ENCODE data around the gene CHI3L1. TPM values are rescaled to one million over a fixed set of nuclear protein-coding genes. Genes with fewer than 3 reads are reported as not detected.

The CHI3L1 gene
- polyA plus RNA-seq, 1 of the 3 experiments (the other 2 are of a cell fraction): not detected

- H3K27ac ChIP-seq (ENCODE audit: low read depth in 2 of 2, low read length in 1 of 2): no peak overlapping the region
- CTCF ChIA-PET: interaction anchor here (0.9 to 2.0 kb wide), 3 partner anchors 17 to 160 kb away, joined by 3 to 17 read pairs (median 4); no protein-coding TSS in a partner anchor
Observed at GRCh38 chr1:203199002-203199401, 12.5 kb upstream of the CHI3L1 start.

DNA sequence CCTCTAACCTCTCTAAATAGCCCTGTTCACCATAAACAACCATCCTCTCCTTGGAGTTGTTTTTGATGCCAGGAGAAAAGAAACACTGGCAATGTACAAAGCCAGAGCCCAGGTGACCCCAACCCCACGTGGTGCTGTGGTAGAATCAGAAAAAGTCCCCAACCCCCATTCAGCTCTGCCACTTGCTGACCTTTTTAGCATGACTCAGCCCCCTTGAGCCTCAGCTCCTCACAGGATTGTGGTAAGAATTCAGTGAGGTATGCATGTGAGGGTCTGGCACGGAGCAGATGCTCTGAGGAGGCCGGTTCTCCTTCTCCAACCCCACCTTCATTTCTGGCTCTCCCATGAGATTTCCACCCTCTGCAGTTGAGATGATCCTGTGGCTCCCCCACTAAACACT is 11.1 kb upstream of the CHI3L1 start:
- Histone ChIP-seq H3K9ac (no peak overlapping the region), H3K4me3 (ENCODE audit: low read depth in 2 of 2, low read length in 1 of 2) (no peak overlapping the region), H3K36me3 (replicated peaks in 1 of 2; ENCODE audit: control insufficient read depth in 1 of 2, insufficient read depth in 2 of 2, low read length in 1 of 2) (no peaks in the 10 kb centered on the region), H3K4me2 (no peak overlapping the region), H4K20me1 (ENCODE audit: insufficient read depth) (no peaks in the 10 kb centered on the region), H3K27me3 (ENCODE audit: insufficient read depth) (peaks cover 9% of the 10 kb centered on the region; the same call in 1 of the 2 replicates), H3K9me3 (no peaks in the 10 kb centered on the region), H3K79me2 (ENCODE audit: insufficient read depth) (no peaks in the 10 kb centered on the region), H2AFZ (ENCODE audit: low read depth) (no peak overlapping the region), H3K27ac (ENCODE audit: low read depth in 2 of 2, low read length in 1 of 2) (no peak overlapping the region), H3K4me1 (ENCODE audit: control insufficient read depth in 1 of 2, insufficient read depth in 2 of 2, low read depth in 1 of 2, low read length in 1 of 2) (no peaks in the 10 kb centered on the region), H3K9me2 (no peaks in the 10 kb centered on the region), H3F3A (replicated peaks; ENCODE audit: insufficient read depth) (no peaks in the 10 kb centered on the region)
- POLR2A ChIA-PET: no interaction called here
- CTCF ChIA-PET: no interaction called here
- WGBS (ENCODE audit: low lambda C conversion rate): 25% methylated on average over 3 of the region's 3 CpGs
- no peak for DNase-seq
- TF ChIP-seq MEF2A (IDR thresholded peaks at IDR 0.05; ENCODE audit: borderline replicate concordance, low read depth) (no peak), TCF12 (IDR thresholded peaks at IDR 0.05) (peak; percentile 31; the same call in 1 of the 2 replicates), GATA2 (CRISPR knock-in tag; IDR thresholded peaks at IDR 0.05) (no peak), NFIC (IDR thresholded peaks at IDR 0.05; ENCODE audit: borderline replicate concordance) (no peak), CHD2 (IDR thresholded peaks at IDR 0.05; ENCODE audit: low read length, partially characterized antibody) (no peak), MXI1 (IDR thresholded peaks at IDR 0.05; ENCODE audit: low read depth, low read length) (no peak), JUND (IDR thresholded peaks at IDR 0.05) (peak; percentile 34; the same call in 1 of the 2 replicates), EZH2phosphoT487 (IDR thresholded peaks at IDR 0.05; ENCODE audit: borderline replicate concordance, low read depth) (no peak), IRF3 (IDR thresholded peaks at IDR 0.05; ENCODE audit: low read depth, low read length) (no peak)
- TF ChIP-seq, protein P1, sequence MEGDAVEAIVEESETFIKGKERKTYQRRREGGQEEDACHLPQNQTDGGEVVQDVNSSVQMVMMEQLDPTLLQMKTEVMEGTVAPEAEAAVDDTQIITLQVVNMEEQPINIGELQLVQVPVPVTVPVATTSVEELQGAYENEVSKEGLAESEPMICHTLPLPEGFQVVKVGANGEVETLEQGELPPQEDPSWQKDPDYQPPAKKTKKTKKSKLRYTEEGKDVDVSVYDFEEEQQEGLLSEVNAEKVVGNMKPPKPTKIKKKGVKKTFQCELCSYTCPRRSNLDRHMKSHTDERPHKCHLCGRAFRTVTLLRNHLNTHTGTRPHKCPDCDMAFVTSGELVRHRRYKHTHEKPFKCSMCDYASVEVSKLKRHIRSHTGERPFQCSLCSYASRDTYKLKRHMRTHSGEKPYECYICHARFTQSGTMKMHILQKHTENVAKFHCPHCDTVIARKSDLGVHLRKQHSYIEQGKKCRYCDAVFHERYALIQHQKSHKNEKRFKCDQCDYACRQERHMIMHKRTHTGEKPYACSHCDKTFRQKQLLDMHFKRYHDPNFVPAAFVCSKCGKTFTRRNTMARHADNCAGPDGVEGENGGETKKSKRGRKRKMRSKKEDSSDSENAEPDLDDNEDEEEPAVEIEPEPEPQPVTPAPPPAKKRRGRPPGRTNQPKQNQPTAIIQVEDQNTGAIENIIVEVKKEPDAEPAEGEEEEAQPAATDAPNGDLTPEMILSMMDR (IDR thresholded peaks at IDR 0.05): no peak

More at GRCh38 chr1:203199002-203199401, 12.5 kb upstream of the CHI3L1 start:
- no peak overlapping the region for H3K9ac ChIP-seq
- DNase-seq: no peak
- TF ChIP-seq, protein P2, sequence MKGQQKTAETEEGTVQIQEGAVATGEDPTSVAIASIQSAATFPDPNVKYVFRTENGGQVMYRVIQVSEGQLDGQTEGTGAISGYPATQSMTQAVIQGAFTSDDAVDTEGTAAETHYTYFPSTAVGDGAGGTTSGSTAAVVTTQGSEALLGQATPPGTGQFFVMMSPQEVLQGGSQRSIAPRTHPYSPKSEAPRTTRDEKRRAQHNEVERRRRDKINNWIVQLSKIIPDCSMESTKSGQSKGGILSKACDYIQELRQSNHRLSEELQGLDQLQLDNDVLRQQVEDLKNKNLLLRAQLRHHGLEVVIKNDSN (IDR thresholded peaks at IDR 0.05; ENCODE audit: borderline replicate concordance, low read depth): no peak
- TF ChIP-seq CHD2 (IDR thresholded peaks at IDR 0.05; ENCODE audit: low read length, partially characterized antibody): no peak
- no peak for TF ChIP-seq POLR2AphosphoS5 (IDR thresholded peaks at IDR 0.05; ENCODE audit: low read depth, low read length)
- no peak for TF ChIP-seq FOXJ3 (CRISPR knock-in tag; IDR thresholded peaks at IDR 0.05)
- TF ChIP-seq PBX3 (IDR thresholded peaks at IDR 0.05): no peak
- no peak for TF ChIP-seq RCOR1 (IDR thresholded peaks at IDR 0.05; ENCODE audit: low read length)
- no peak for TF ChIP-seq GABPA (IDR thresholded peaks at IDR 0.05; ENCODE audit: low read depth)
- no peak for TF ChIP-seq NFIC (IDR thresholded peaks at IDR 0.05; ENCODE audit: borderline replicate concordance)
- TF ChIP-seq MEF2A (IDR thresholded peaks at IDR 0.05; ENCODE audit: borderline replicate concordance, low read depth): no peak
- no peak for TF ChIP-seq MAX (IDR thresholded peaks at IDR 0.05; ENCODE audit: low read depth)
- TF ChIP-seq EP300 (IDR thresholded peaks at IDR 0.05; ENCODE audit: borderline replicate concordance in 1 of 2, low read depth in 1 of 2, low read length in 1 of 2): no peak
- no peak for TF ChIP-seq MXI1 (IDR thresholded peaks at IDR 0.05; ENCODE audit: low read depth, low read length)
- TF ChIP-seq, protein P3, sequence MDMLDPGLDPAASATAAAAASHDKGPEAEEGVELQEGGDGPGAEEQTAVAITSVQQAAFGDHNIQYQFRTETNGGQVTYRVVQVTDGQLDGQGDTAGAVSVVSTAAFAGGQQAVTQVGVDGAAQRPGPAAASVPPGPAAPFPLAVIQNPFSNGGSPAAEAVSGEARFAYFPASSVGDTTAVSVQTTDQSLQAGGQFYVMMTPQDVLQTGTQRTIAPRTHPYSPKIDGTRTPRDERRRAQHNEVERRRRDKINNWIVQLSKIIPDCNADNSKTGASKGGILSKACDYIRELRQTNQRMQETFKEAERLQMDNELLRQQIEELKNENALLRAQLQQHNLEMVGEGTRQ (IDR thresholded peaks at IDR 0.05; ENCODE audit: borderline replicate concordance, low read depth, low read length): no peak
- TF ChIP-seq JUND (IDR thresholded peaks at IDR 0.05): no peak
- no peak for TF ChIP-seq SMC3 (IDR thresholded peaks at IDR 0.05; ENCODE audit: low read depth, low read length)
- TF ChIP-seq RXRA (IDR thresholded peaks at IDR 0.05; ENCODE audit: borderline replicate concordance, low read depth): no peak
- no peaks in the 10 kb centered on the region for H3K9me3 ChIP-seq
- H3K27me3 ChIP-seq (ENCODE audit: insufficient read depth): peaks cover 9% of the 10 kb centered on the region; the same call in 1 of the 2 replicates
- H3F3A ChIP-seq (replicated peaks; ENCODE audit: insufficient read depth): no peaks in the 10 kb centered on the region
- no peaks in the 10 kb centered on the region for H3K4me1 ChIP-seq (ENCODE audit: control insufficient read depth in 1 of 2, insufficient read depth in 2 of 2, low read depth in 1 of 2, low read length in 1 of 2)
- POLR2A ChIA-PET: no interaction called here
- H2AFZ ChIP-seq (ENCODE audit: low read depth): no peak overlapping the region
- H3K36me3 ChIP-seq (replicated peaks in 1 of 2; ENCODE audit: control insufficient read depth in 1 of 2, insufficient read depth in 2 of 2, low read length in 1 of 2): no peaks in the 10 kb centered on the region
- no peaks in the 10 kb centered on the region for H4K20me1 ChIP-seq (ENCODE audit: insufficient read depth)
- H3K4me2 ChIP-seq: no peak overlapping the region
- 48% methylated on average over 3 of the region's 3 CpGs for WGBS (ENCODE audit: low lambda C conversion rate)
- H3K9me2 ChIP-seq: no peaks in the 10 kb centered on the region
- no peaks in the 10 kb centered on the region for H3K79me2 ChIP-seq (ENCODE audit: insufficient read depth)
- no peak overlapping the region for H3K4me3 ChIP-seq (ENCODE audit: low read depth in 2 of 2, low read length in 1 of 2)

Data from SK-N-SH (cell line).